IMR-90 (cell line): Measurements from ENCODE around the gene SCN8A. TPM values are rescaled to one million over a fixed set of nuclear protein-coding genes. Genes with fewer than 3 reads are reported as not detected.
A peak's percentile ranks its signal among the peaks of the same experiment; 100 is the strongest.

Experiments used
- ATAC-seq: fragments of 200-7000 bp; cut with Tn5 transposase; 2 replicates; pipeline ENCODE4 v1.9.1; 2020; ENCODE audit warnings: low read depth, mild to moderate bottlenecking, moderate library complexity
- BruUV-seq: library from RNA; stranded (reverse); fragments of 400-500 nt; replicated peaks from 2 replicates; lab custom pipeline; 2021; lab: Mats Ljungman, UMichigan
- CTCF ChIA-PET: fragments of 300-600 bp; formaldehyde crosslinking; extraction: SDS; loops from one replicate; lab custom pipeline; 2021; ENCODE audit warnings: antibody characterized with exemption; lab: Yijun Ruan, JAX
- POLR2A ChIA-PET: fragments of 300-600 bp; sonication (Branson Sonifier 250); formaldehyde crosslinking; loops from one replicate; lab custom pipeline; 2022; ENCODE audit warnings: antibody characterized with exemption; ENCODE audit not compliant: unreplicated experiment; lab: Charles Lee
- DNase-seq: peaks from one replicate; pipeline ENCODE4 v3.0.0; 2013
- H2AFZ ChIP-seq: replicated peaks from 2 replicates; pipeline ENCODE3; 2013; ENCODE audit warnings: low read length, mild to moderate bottlenecking; ENCODE audit not compliant: poor library complexity
- H2AK5ac ChIP-seq: 2 replicates; pipeline ENCODE4 v1.6.1; 2013; ENCODE audit warnings: low read depth, low read length, inconsistent platforms
- H2AK9ac ChIP-seq: replicated peaks from 2 replicates; pipeline ENCODE3; 2013; ENCODE audit warnings: mild to moderate bottlenecking, low read depth, low read length, moderate library complexity; ENCODE audit not compliant: poor library complexity
- H2BK120ac ChIP-seq: 2 replicates; pipeline ENCODE4 v1.6.1; 2013; ENCODE audit warnings: low read depth, low read length, inconsistent platforms
- H2BK15ac ChIP-seq: 3 replicates; pipeline ENCODE4 v1.6.1; 2013; ENCODE audit warnings: low read depth, low read length, inconsistent platforms
- H2BK20ac ChIP-seq: 2 replicates; pipeline ENCODE4 v1.6.1; 2013; ENCODE audit warnings: low read depth, mild to moderate bottlenecking, inconsistent platforms, low read length, moderate library complexity
- H2BK5ac ChIP-seq: 2 replicates; pipeline ENCODE4 v1.6.1; 2013; ENCODE audit warnings: mild to moderate bottlenecking, low read depth, low read length, inconsistent platforms; ENCODE audit not compliant: poor library complexity, severe bottlenecking
- H3K14ac ChIP-seq: replicated peaks from 2 replicates; pipeline ENCODE4 v1.6.1; 2013; ENCODE audit warnings: low read depth, low read length, inconsistent platforms
- H3K18ac ChIP-seq: 2 replicates; pipeline ENCODE4 v1.6.1; 2013; ENCODE audit warnings: low read depth, low read length, control low read depth
- H3K23ac ChIP-seq: 2 replicates; pipeline ENCODE4 v1.6.1; 2013; ENCODE audit warnings: low read depth, low read length, inconsistent platforms
- H3K27ac ChIP-seq: 2 replicates; pipeline ENCODE4 v1.5.1; 2013; ENCODE audit warnings: mild to moderate bottlenecking, control low read depth, low read length; ENCODE audit not compliant: insufficient read depth
- H3K27me3 ChIP-seq: 2 replicates; pipeline ENCODE4 v1.6.1; 2013; ENCODE audit warnings: low read length; ENCODE audit not compliant: control insufficient read depth, insufficient read depth
- H3K36me3 ChIP-seq: 2 replicates; pipeline ENCODE4 v1.6.1; 2013; ENCODE audit warnings: low read length, mixed read lengths; ENCODE audit not compliant: control insufficient read depth, insufficient read depth
- H3K4ac ChIP-seq: 2 replicates; pipeline ENCODE4 v1.6.1; 2013; ENCODE audit warnings: low read depth, low read length, inconsistent platforms
- H3K4me1 ChIP-seq: 2 replicates; pipeline ENCODE4 v1.6.1; 2013; ENCODE audit warnings: low read length, mixed read lengths; ENCODE audit not compliant: control insufficient read depth, insufficient read depth
- H3K4me2 ChIP-seq: 2 replicates; pipeline ENCODE4 v1.6.1; 2013; ENCODE audit warnings: low read depth, mild to moderate bottlenecking, control low read depth, low read length, moderate library complexity
- H3K4me3 ChIP-seq: 2 replicates; pipeline ENCODE4 v1.5.1; 2013; ENCODE audit warnings: low read depth, mild to moderate bottlenecking, control low read depth, low read length, moderate library complexity; ENCODE audit not compliant: insufficient read depth
- H3K56ac ChIP-seq: 2 replicates; pipeline ENCODE4 v1.6.1; 2013; ENCODE audit warnings: low read length, inconsistent platforms; ENCODE audit not compliant: insufficient read depth; ENCODE audit errors: extremely low read depth
- H3K79me1 ChIP-seq, 2 experiments: 2 replicates each; pipeline ENCODE4 v1.6.1; 2013; ENCODE audit warnings: low read length in 2 of 2, inconsistent platforms in 1 of 2, low read depth in 1 of 2
- H3K9ac ChIP-seq: 2 replicates; pipeline ENCODE4 v1.6.1; 2013; ENCODE audit warnings: low read depth, low read length, control low read depth
- H3K9me1 ChIP-seq: 2 replicates; pipeline ENCODE4 v1.6.1; 2013; ENCODE audit warnings: low read length, inconsistent platforms; ENCODE audit not compliant: insufficient read depth
- H3K9me3 ChIP-seq: 2 replicates; pipeline ENCODE4 v1.6.1; 2013; ENCODE audit warnings: low read length; ENCODE audit not compliant: control insufficient read depth, insufficient read depth
- H4K20me1 ChIP-seq: 2 replicates; pipeline ENCODE4 v1.6.1; 2013; ENCODE audit warnings: low read length, inconsistent platforms; ENCODE audit not compliant: insufficient read depth
- H4K5ac ChIP-seq: 2 replicates; pipeline ENCODE4 v1.6.1; 2013; ENCODE audit warnings: mild to moderate bottlenecking, low read depth, low read length, control low read depth
- H4K8ac ChIP-seq, 2 experiments: 2 replicates each; pipeline ENCODE4 v1.6.1; 2013; ENCODE audit warnings: low read depth in 2 of 2, low read length in 2 of 2, control low read depth in 1 of 2, inconsistent platforms in 1 of 2
- H4K91ac ChIP-seq: 2 replicates; pipeline ENCODE4 v1.6.1; 2013; ENCODE audit warnings: low read depth, low read length, inconsistent platforms; ENCODE audit not compliant: insufficient read depth
- MAZ ChIP-seq: IDR thresholded peaks from 2 replicates; pipeline ENCODE4 v1.6.1; 2012; ENCODE audit warnings: low read depth, mild to moderate bottlenecking, low read length, improper control_type of control experiment, moderate library complexity, borderline replicate concordance
- MXI1 ChIP-seq: IDR thresholded peaks from 2 replicates; pipeline ENCODE4 v1.6.1; 2012; ENCODE audit warnings: low read depth, mild to moderate bottlenecking, low read length, moderate library complexity, borderline replicate concordance
- WGBS, 2 experiments: methylation state at CpG; one replicate each; pipeline versions ENCODE4 v1.1.5 to v1.1.7; 2013; ENCODE audit warnings: missing lambda C conversion rate in 2 of 2; ENCODE audit not compliant: insufficient read length in 1 of 2; ENCODE audit errors: extremely low coverage in 2 of 2; 5-methylcytosine and 5-hydroxymethylcytosine counted together
- dilution Hi-C: fragments of 300-500 bp; cut with HindIII; formaldehyde crosslinking; loops from one replicate; pipeline ENCODE4 v1.14.3; 2018; ENCODE audit warnings: low sequenced_read_pairs; ENCODE audit not compliant: unreplicated experiment
- in situ Hi-C: fragments of 300-500 bp; cut with MboI; formaldehyde crosslinking; loops from 3 replicates; pipeline ENCODE4 v1.14.3; 2019; ENCODE audit warnings: low sequenced_read_pairs, inconsistent platforms, mixed read lengths
- intact Hi-C: fragments of 100-400 bp; cut with micrococcal nuclease; formaldehyde crosslinking; loops from 2 replicates; pipeline ENCODE4 v1.10.0; 2022
- polyA plus RNA-seq, 3 experiments: library from polyadenylated mRNA; depleted of rRNA; stranded (reverse); fragments of >200 nt; gene quantifications; 2 replicates each; pipeline ENCODE4 v1.2.3, GENCODE V29; 2012; ENCODE audit warnings: low replicate concordance in 1 of 3
- total RNA-seq: library from RNA; depleted of rRNA; stranded (reverse); fragments of >200 nt; gene quantifications from 2 replicates; pipeline ENCODE4 v1.2.3, GENCODE V29; 2012

The SCN8A gene
- total and polyA plus RNA-seq, 2 of the 4 experiments (the other 2 are of a cell fraction) = 6.9 to 19.7 TPM

DNA sequence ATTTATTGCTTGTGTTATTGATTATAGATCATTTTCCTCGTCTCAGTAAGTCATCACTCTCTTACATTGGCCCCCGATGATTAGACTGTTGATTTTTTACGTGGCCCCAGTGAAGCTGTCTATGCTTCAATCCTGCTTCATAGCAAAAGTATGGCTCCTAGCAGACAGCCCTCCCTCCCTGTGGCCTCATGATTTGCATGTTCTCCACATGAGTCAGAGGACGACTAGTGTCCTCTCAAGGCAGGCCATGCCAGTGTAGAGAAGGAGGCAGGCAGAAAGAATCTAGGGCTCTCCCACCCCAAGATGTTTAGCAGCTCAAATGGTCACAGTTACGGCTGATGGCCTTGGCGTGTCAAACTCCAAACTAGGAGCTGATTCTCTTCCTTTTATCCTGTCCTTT is 197.8 kb downstream of the SCN8A start:
- Histone ChIP-seq H3K27ac (peak overlapping the region; percentile 48; the same call in 1 of the 2 replicates), H4K91ac (peak overlapping the region; percentile 91), H4K8ac (peak overlapping the region; percentile 60 to 84; a peak in 3 of 4 replicates), H3K36me3 (peaks cover 5% of the 10 kb centered on the region; the same call in 1 of the 2 replicates), H3K27me3 (no peaks in the 10 kb centered on the region), H3K9ac (no peak overlapping the region), H3K4me3 (no peak overlapping the region), H3K9me3 (no peaks in the 10 kb centered on the region), H2BK15ac (peak overlapping the region; percentile 78; the same call in 2 of the 3 replicates), H4K20me1 (no peaks in the 10 kb centered on the region), H2BK20ac (peak overlapping the region; percentile 73), H2AK5ac (peak overlapping the region; percentile 94), H3K9me1 (peaks cover 7% of the 10 kb centered on the region), H3K4me1 (peaks cover 8% of the 10 kb centered on the region), H3K18ac (peak overlapping the region; percentile 87), H3K79me1 (no peaks in the 10 kb centered on the region; a peak in 1 of 4 replicates), H3K23ac (peak overlapping the region; percentile 67; the same call in 1 of the 2 replicates), H3K4me2 (peak overlapping the region; percentile 43; the same call in 1 of the 2 replicates), H2AK9ac (no peak overlapping the region), H3K56ac (peak overlapping the region; percentile 36; the same call in 1 of the 2 replicates), H4K5ac (peak overlapping the region; percentile 95), H3K4ac (peak overlapping the region; percentile 90), H2BK120ac (peak overlapping the region; percentile 89), H3K14ac (peak overlapping the region; percentile 96), H2AFZ (no peak overlapping the region), H2BK5ac (peak overlapping the region; percentile 86)
- ChIA-PET CTCF (no interaction called here), POLR2A (no interaction called here)
- TF ChIP-seq MXI1 (no peak), MAZ (0 out of 2 replicates have a peak, but pooled peaks have one; percentile 47)
- 80% methylated on average over 1 of the region's 6 CpGs; no CpG with 5 or more reads in 1 of the 2 experiments for WGBS, 2 experiments
- intact Hi-C loops = no loop called here
- dilution Hi-C loops = no loop called here
- in situ Hi-C loops = no loop called here
- BruUV-seq = no TSS peak
- peak; percentile 96 for ATAC-seq
- DNase-seq = peak; percentile 80
